Adrenal gland (tissue), 12 donors: ENCODE data around the gene CDC6. TPM values are rescaled to one million over a fixed set of nuclear protein-coding genes. Genes with fewer than 3 reads are reported as not detected.

Experiments
- DNase-seq, 7 donors: peaks; one replicate each; pipeline ENCODE4 v3.0.0-alpha.2; 2019 to 2020
- H3K27ac ChIP-seq, 5 donors: fragments of 200-600 bp; sonication (generic) in 4 of 5; 1 replicate in 3 of 5; 2 replicates in 2 of 5; pipeline versions ENCODE4 v1.5.1 to v1.8.0; 2016 to 2020; ENCODE audit warnings: mild to moderate bottlenecking in 1 of 5
- H3K27me3 ChIP-seq: fragments of 200-600 bp; 2 replicates; pipeline ENCODE4 v1.8.0; 2021
- H3K36me3 ChIP-seq, 2 donors: fragments of 200-600 bp; replicated peaks in 1 of 2; 1 replicate in 1 of 2; 2 replicates in 1 of 2; pipeline versions ENCODE4 v1.5.1 to v1.8.0; 2018 to 2022
- H3K4me1 ChIP-seq, 2 donors: fragments of 200-600 bp; replicated peaks in 1 of 2; 1 replicate in 1 of 2; 2 replicates in 1 of 2; pipeline versions ENCODE4 v1.5.1 to v1.8.0; 2018 to 2021
- H3K4me3 ChIP-seq, 4 donors: fragments of 200-600 bp; sonication (generic) in 3 of 4; one replicate each; pipeline ENCODE4 v1.5.1; 2016 to 2018
- H3K9me3 ChIP-seq, 3 donors: fragments of 200-600 bp; sonication (generic) in 1 of 3; replicated peaks in 1 of 3; 1 replicate in 2 of 3; 2 replicates in 1 of 3; pipeline versions ENCODE4 v1.5.1 to v1.8.0; 2016 to 2021
- POLR2A ChIP-seq, 2 donors: fragments of 450-650 bp; IDR thresholded peaks; one replicate each; pipeline ENCODE4 v1.6.1; 2017; ENCODE audit warnings: antibody characterized with exemption in 2 of 2, mild to moderate bottlenecking in 2 of 2, moderate library complexity in 1 of 2
- WGBS, 4 donors: extraction: QIAGEN DNeasy Blood & Tissue Kit in 2 of 4; methylation state at CpG; one replicate each; pipeline versions ENCODE4 v1.1.5 to v1.1.7; 2013 to 2017; 5-methylcytosine and 5-hydroxymethylcytosine counted together
- intact Hi-C, 2 donors: fragments of 100-400 bp; cut with DNase I; formaldehyde crosslinking; loops; one replicate each; pipeline versions ENCODE4 v1.14.1 to v1.15.0; 2022 to 2023
- polyA plus RNA-seq, 3 donors: library from polyadenylated mRNA; stranded (reverse); fragments of 200-250 nt in 2 of 3; fragments of 350-450 nt in 1 of 3; fragmentation: Illumina TruSeq in 1 of 3; extraction: RNeasy Lipid Tissue Mini Kit (QIAGEN cat#74804) in 1 of 3; gene quantifications; one replicate each; pipeline ENCODE4 v1.2.3, GENCODE V29; 2013 to 2014
- total RNA-seq, 9 donors: library from RNA; depleted of rRNA in 4 of 9; stranded (reverse); fragments of >200 nt in 4 of 9; fragments of 120-200 nt in 1 of 9; fragmentation: NEBNext Ultra II Directional in 1 of 9; extraction: Animal tissue kit (Norgen Biotek cat#: 25700) in 1 of 9; gene quantifications; one replicate each; pipeline versions ENCODE4 v1.1.0 to v1.2.4, GENCODE V29; 2013 to 2023
- TF ChIP-seq, protein P1 (sequence below), 6 experiments: fragments of 450-650 bp in 4 of 6; fragments of 200-600 bp in 2 of 6; sonication (generic) in 1 of 6; IDR thresholded peaks; 1 replicate in 5 of 6; 2 replicates in 1 of 6; pipeline versions ENCODE4 v1.5.1 to v1.8.0; 2016 to 2021; ENCODE audit warnings: antibody characterized with exemption in 6 of 6, mild to moderate bottlenecking in 2 of 6, moderate library complexity in 1 of 6
- donor health status: healthy with polysubstance abuse.
- donor health status: Bipolar disorder and iron deficiency.
- donor health status: DM: yes; HTN: yes; CAD: no.
- donor health status: DM: no; HTN: no; CAD: no.
- donor health status: DM: no; HTN: no; CAD: no.
- donor health status: DM: yes; HTN: yes; CAD: no.

Gene CDC6
- total and polyA plus RNA-seq, 12 donors = 0.69 to 31.3 (median 2.5) TPM

DNA sequence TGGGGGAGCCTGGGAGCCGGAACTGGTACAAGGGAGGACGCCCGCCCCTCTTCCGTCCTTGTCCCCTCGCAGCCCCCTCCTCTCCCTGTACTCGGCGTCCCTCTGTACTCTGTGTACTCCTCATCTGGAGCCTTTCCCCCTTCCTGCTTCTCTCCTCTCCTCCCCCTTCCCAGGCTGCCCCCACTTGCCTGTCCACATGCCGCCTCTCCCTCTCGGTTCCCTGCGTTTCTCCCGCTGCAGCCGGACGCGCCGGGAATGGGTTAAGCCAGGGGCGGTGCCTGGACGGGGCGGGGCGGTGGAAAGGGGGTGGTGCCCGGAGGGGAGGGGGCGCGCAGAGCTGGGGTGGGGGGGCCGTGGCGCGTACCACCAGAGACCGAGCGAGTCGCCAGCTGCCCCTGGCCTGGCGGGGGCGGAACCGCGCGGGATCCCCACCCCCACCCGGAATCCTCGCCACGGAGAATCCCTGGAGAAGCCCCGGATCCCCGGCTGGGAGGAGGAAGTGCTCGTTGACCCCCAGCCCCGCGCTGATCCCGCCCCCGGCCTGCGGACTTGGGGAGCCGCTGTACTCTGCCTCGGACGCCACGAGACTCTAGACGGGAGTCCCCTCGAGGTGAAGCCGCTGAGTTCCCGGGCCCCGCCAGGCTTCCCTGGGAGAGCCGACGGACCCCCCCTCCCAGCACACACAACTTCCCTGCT is 54.3 kb downstream of the CDC6 start:
- Histone ChIP-seq H3K4me3 (peak overlapping the region; percentile 3 to 93 (median 68)), H3K9me3 (no peaks in the 10 kb centered on the region), H3K4me1 (peaks cover 29 to 65% of the 10 kb centered on the region in 2 donors), H3K27ac (peak overlapping the region; percentile 71 to 100 (median 89)), H3K36me3 (no peaks in the 10 kb centered on the region), H3K27me3 (no peaks in the 10 kb centered on the region)
- intact Hi-C loops = no loop called here
- peak; percentile 74 to 87 (median 82) for DNase-seq
- WGBS, 4 donors = 0 to 1% (median 0%) methylated on average over 7 to 55 of the region's 55 CpGs
- TF ChIP-seq POLR2A (IDR thresholded peaks at IDR 0.05) = peak; percentile 34 to 51
- TF ChIP-seq, protein P1, sequence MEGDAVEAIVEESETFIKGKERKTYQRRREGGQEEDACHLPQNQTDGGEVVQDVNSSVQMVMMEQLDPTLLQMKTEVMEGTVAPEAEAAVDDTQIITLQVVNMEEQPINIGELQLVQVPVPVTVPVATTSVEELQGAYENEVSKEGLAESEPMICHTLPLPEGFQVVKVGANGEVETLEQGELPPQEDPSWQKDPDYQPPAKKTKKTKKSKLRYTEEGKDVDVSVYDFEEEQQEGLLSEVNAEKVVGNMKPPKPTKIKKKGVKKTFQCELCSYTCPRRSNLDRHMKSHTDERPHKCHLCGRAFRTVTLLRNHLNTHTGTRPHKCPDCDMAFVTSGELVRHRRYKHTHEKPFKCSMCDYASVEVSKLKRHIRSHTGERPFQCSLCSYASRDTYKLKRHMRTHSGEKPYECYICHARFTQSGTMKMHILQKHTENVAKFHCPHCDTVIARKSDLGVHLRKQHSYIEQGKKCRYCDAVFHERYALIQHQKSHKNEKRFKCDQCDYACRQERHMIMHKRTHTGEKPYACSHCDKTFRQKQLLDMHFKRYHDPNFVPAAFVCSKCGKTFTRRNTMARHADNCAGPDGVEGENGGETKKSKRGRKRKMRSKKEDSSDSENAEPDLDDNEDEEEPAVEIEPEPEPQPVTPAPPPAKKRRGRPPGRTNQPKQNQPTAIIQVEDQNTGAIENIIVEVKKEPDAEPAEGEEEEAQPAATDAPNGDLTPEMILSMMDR (IDR thresholded peaks at IDR 0.05) = no peak

DNA sequence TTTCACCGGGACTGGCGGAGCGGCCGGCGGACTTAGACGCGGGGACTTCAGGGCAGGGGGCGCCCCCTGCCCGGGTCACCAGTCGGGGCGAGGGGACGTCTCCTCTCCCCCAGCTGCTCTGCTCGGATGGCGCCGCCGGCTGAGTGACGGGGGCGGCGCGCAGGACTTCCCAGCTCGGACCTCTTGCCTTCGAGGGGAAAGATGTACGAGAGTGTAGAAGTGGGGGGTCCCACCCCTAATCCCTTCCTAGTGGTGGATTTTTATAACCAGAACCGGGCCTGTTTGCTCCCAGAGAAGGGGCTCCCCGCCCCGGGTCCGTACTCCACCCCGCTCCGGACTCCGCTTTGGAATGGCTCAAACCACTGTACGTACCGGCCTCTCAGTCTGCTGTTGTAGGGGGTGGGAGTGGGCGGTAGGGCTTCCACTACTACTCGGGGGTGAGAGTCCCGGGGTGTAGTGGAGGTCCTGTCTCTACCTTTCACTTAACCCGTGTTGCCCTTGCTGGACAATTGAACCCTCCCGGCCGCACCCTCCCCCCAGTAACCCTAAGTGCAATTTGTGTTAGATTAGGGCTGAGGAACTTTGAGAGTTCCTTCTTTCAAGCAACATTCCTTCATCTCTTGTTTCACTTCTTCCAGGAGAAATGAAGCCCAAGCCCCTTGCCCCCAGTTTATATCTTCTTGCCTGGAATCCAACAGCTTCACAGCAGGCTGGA is 55.0 kb downstream of the CDC6 start:
- H3K36me3 ChIP-seq = no peaks in the 10 kb centered on the region
- peaks cover 36 to 71% of the 10 kb centered on the region in 2 donors for H3K4me1 ChIP-seq
- no peaks in the 10 kb centered on the region for H3K9me3 ChIP-seq
- intact Hi-C loops = no loop called here
- peak overlapping the region in 4 of 5 donors; percentile 88 to 100 (median 90) for H3K27ac ChIP-seq
- DNase-seq = peak in 2 of 7 donors; percentile 17 to 67
- WGBS, 4 donors = 7 to 35% (median 11%) methylated on average over 18 to 38 of the region's 38 CpGs
- no peak for TF ChIP-seq POLR2A (IDR thresholded peaks at IDR 0.05)
- TF ChIP-seq, protein P1 (IDR thresholded peaks at IDR 0.05) = no peak
- H3K4me3 ChIP-seq = peak overlapping the region in 3 of 4 donors; percentile 2 to 93 (median 77)
- H3K27me3 ChIP-seq = no peaks in the 10 kb centered on the region

DNA sequence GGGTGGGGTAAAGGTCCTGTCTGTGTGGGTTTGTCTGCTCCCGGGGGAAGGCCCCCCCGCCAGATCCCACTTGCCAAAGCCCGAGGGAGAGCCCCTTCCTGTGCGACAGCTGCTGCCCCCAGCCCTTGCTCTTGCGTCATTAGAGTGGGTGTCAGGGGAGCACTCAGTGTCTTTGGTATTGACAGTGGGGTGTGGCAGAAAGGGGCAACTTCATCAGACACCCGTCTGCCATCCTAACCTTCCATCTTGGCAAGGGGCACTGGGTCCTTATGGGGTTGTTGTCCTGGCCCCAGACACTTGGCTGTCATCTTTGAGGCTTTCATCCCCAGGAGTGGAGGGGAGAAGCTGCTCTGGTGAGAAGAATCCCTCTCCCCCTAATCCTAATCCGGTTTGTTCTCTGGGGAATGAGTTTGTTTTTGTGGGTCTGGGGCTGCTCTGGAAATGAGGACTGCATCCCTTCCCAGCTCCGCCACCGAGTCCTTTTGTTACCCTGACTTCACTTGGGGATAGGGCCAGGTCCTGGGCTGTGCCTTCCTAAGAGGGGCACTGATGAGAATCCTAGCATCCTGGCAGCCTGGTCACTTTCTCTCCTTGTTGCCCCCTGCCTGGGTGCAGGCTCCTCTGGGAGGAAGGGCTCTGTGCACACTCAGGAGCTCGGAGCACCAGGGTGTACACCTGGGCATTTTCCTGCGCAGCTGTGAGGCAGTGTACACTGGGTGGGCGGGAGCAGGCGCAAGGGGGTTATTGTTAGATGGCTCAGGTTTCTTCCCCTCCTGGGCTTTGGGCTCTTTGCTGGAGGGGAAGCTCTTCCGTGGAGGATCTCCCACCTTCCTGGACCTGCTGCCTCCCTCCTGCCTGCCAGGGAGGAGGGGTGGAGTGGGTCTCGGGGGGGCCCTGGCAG is 55.8 kb downstream of the CDC6 start:
- intact Hi-C loops = no loop called here
- WGBS, 4 donors = 39 to 66% (median 51%) methylated on average over 9 to 15 of the region's 15 CpGs
- Histone ChIP-seq H3K36me3 (peaks cover 0 to 2% of the 10 kb centered on the region in 2 donors), H3K27me3 (no peaks in the 10 kb centered on the region), H3K9me3 (no peaks in the 10 kb centered on the region), H3K4me3 (peak overlapping the region in 2 of 4 donors; percentile 77 to 93), H3K4me1 (peaks cover 45 to 71% of the 10 kb centered on the region in 2 donors), H3K27ac (peak overlapping the region in 4 of 5 donors; percentile 88 to 100 (median 90))
- TF ChIP-seq, protein P1 (IDR thresholded peaks at IDR 0.05) = no peak
- TF ChIP-seq POLR2A (IDR thresholded peaks at IDR 0.05) = no peak
- peak in 2 of 7 donors; percentile 40 to 78 for DNase-seq
